Left ventricle myocardium superior (tissue), 1 donor: ENCODE data around the gene TMEM40. TPM values are rescaled to one million over a fixed set of nuclear protein-coding genes. Genes with fewer than 3 reads are reported as not detected.
"Not testable (repeated sequence)": the region's sequence is repeated elsewhere in the genome, so short reads cannot be mapped to it uniquely, and the experiment has no call there.

Experiments
- ATAC-seq: fragments of 200-7000 bp; cut with Tn5 transposase; one replicate; pipeline ENCODE4 v1.9.1; 2020; ENCODE audit warnings: mild to moderate bottlenecking, moderate library complexity
- DNase-seq: peaks from one replicate; pipeline ENCODE4 v3.0.0-alpha.2; 2020
- intact Hi-C: fragments of 100-400 bp; cut with micrococcal nuclease; formaldehyde crosslinking; loops from one replicate; pipeline ENCODE4 v1.11.0; 2022
- long read RNA-seq: library from polyadenylated mRNA; unstranded; transcript quantifications from one replicate; pipeline ENCODE4 v2.0.0, GENCODE V29; 2021
- total RNA-seq: library from RNA; stranded (reverse); fragmentation: NEBNext Ultra II Directional; extraction: Animal tissue kit (Norgen Biotek cat#: 25700); gene quantifications from one replicate; pipeline ENCODE4 v1.2.1, GENCODE V29; 2021
- donor health status: DM: no; HTN: yes; CAD: no; lungs with severe emphysema.

The TMEM40 gene
- 2.8 TPM for total RNA-seq
- long read RNA-seq, partial matches to known transcripts: 0 of 1 reads
- long read RNA-seq, other reads (novel, unspliced or antisense): 1 of 1 reads

DNA sequence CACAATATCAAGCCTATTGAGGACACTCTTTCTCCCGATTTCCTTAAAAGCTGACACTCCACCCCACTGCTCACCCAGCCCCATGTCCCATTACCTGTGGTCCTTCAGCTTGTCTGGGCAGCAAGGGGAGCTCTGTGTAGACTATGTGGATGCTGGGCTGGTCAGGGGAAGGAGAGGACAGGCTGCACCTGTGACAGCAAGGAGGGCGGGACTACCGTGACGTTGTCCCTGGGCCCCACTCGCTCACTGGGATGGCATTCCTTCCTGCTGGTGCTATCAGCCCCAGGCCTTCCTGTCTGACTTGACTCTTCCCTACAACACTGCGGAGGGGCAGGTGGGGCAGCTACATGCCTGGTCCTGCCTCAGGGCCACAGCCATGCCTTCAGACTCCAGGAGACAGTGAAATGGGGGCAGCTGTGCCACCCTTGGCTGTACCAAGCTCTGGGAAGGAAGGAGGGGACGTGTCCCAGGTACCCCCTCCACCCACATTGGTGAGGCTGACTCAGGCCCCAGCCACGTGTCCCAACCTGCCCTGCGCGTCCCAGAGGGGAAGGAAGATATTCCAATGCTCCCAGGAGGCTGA is at the start of gene TMEM40:
Gene TMEM40, minus strand, starts transcription at position 163 of the 583 bp plus-strand sequence. CDS start 9,427 bp downstream, outside the sequence.
- ATAC-seq (no peak), DNase-seq (no peak)
- intact Hi-C loops: no loop called here

GRCh38 chr3:12808587-12808986 is 49.5 kb upstream of the TMEM40 start:
- intact Hi-C loops: no loop called here
- ATAC-seq (no peak), DNase-seq (no peak)

- intact Hi-C loops: no loop called here
- DNase-seq: no peak
- no peak for ATAC-seq
These were observed 48.7 kb upstream of the TMEM40 start for GRCh38 chr3:12807601-12808359.

DNA sequence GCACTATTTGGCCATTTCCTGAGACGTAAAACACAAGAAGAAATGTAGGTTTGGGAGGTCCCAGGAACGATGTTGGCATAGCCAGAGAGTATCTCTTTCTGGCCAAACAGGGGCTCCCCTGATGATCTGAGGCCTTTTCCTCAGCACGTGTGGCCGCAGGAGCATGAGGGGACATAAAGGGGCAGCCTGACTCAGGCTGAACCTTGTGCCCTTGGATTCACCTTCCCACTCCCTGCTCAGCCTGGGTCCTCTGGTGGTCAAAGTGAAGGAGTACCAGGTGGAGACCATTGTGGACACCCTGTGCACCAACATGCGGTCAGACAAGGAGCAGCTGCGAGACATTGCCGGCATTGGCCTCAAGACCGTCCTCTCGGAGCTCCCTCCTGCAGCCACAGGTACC is 48.0 kb upstream of the TMEM40 start:
- intact Hi-C loops: no loop called here
- ATAC-seq: no peak

GRCh38 chr3:12803371-12803770 is 44.3 kb upstream of the TMEM40 start:
- no peak for DNase-seq
- intact Hi-C loops: no loop called here
- no peak for ATAC-seq

More for the DNA sequence above, 48.0 kb upstream of the TMEM40 start:
- no peak for DNase-seq

DNA sequence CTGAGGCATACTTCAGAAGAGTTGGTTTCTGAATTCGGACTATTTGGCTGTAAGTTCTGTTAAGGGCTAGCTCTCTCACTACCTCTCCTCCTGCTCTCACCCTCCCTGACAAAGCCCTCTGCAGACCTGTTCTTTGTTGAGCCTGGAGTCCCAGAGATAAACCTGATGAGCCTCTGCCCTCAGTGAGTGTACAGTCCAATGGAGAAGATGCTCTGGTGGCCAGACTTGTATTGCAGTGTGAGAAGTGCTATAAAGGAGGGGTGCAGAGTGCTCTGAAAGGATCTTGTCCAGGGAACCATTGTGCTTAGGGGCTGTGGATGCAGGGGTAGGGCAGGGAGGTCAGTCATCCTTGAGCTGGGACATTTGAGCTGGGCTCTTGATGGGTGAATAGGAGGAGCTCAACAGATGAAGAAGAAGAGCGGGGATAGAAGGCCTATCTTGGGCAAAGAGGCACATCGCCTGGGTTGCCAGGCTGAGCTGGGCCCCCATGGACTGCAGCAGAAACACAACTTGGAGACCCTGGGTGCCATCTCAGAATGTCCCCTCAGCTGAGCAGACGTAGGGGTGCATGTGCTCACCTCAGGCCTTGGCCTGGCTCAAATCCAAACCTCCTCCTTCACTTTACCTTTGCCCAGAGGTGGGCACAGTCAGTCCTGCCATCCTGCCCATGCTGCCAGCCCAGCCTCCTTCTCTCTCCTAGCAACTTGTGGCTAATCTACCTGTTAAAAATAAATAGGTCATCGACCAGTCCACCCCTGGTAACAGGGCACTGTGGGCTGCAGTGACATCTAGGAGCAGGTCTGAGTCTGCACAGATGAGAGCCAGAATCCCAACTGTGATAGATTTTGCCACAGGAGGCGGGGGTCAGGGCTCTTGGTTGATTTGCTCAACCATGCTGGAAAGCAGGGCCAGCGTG is 40.7 kb upstream of the TMEM40 start:
- DNase-seq: no peak
- peak; percentile 4 for ATAC-seq
- intact Hi-C loops: no loop called here

- peak; percentile 68 for DNase-seq
- intact Hi-C loops: no loop called here
- peak; percentile 73 for ATAC-seq
These were observed 39.6 kb upstream of the TMEM40 start for GRCh38 chr3:12798559-12799179.

DNA sequence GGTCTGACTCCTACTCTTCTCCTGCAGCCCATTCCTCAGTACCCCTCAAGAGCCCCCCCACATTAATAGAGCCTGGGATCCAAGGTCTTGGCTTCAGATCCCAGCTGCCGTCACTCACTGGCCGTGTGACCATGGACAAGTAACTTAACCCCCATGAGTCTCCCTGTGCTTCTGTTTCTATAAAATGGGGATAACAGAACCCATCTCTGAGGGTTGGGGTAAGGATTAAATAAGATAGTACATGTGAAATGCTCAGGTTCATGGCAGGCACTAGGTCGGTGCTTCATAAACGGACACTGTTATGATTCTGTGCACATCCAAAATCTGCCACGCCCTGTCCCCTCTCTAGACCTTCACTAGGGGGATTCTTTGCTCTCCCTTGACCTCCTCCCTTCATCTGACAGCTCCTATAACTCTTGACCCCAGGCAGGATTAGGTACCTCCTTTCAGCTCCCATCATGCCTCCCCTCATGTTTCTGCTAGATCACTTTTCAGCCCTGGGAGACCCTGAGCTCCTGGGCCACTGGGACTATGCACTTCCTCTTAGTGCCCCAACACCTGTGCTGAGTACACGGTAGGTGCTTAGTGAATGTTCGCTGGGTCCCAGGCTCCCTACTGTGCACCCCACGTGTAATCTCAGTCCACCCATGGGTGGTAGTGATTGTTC is 39.0 kb upstream of the TMEM40 start:
- no peak for DNase-seq
- no peak for ATAC-seq
- intact Hi-C loops: no loop called here

DNA sequence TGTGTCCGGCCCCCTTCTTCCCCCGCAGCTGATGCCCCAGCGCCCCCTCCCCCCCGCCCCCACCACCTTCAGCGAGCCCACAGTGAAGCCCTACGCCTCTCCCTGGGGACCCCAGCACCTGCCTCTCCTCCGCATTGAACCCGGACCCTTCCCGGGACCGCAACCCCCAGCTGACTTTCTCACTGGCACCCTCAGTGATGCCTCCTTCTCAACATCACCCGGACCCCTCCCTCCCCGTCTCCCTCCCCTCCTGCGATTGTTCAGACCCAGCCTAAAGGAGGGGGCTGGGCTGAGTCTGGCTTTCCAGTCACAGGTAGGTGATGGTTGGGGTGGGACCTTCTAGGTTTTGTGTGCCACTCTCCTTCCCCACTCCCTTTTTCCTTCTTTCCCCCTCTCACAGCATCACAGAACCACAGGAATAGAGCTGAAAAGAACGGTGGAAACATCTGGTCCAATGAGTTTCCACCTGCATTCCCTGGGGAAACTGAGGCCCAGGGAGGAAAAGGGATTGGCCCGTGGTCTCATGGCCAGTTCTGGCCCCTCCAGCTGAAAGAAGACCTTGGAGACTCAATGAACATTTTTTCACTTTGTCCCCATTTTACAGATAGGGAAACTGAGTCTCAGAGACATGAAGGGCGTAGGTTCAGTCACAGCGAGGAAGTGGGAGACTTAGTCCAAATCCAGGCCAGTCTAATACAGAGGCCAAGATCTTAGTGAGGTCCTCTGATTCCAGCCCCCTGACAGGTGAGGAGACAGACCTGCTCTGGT is 38.2 kb upstream of the TMEM40 start:
- ATAC-seq (peak; percentile 8), DNase-seq (no peak)
- intact Hi-C loops: no loop called here

DNA sequence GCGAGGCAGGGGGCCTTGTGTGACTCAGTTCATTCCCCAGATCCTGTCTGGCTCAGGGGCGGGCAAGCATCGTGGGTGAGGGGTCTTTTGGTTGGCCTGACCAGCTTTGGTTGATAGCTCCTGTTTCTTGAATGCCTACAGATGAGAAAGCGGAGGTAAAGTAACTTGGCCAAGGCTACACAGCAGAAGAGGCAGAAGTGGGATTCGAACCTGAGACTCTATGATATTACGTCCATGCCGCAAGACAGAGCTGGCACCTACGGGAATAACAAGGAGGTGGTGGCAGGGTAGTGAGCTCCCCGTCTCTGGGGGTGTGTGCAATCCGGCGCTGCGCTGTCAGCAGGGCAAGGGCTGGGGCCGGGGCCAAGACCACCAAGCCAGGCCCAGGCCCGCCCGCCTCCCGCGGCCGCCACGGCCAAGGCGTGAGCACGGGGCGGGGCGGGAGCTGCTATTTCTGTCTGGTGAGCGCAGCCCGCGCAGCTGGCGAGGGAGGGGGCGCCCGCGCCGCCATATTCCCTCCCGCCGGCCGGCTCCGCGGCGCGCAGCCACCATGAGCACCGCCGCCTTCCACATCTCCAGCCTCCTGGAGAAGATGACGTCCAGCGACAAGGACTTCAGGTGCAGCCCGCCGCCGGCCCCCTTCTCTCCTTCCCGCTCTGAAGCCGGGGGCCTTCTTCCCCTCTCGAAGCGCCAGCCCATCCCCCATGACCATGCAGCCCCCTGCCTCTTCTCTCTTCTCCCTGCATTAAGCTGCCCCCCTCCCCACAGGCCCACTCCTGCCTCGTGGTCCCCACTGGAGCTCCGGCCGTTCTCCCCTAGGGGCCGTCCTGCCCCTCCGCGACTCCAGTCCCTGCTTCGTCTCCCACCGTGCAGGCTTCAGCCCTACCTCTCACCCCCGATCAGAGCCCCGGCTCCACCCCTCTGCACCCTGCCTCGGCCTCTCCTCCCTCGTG is 37.4 kb upstream of the TMEM40 start, which contains the start of gene CAND2:
Gene CAND2, plus strand, starts transcription at position 510 of the 953 bp plus-strand sequence. Its CDS starts 41 bp downstream, at position 551.
- ATAC-seq: peak; percentile 86
- intact Hi-C loops: no loop called here
- DNase-seq: peak; percentile 92

GRCh38 chr3:12793701-12794100 is 34.6 kb upstream of the TMEM40 start:
- DNase-seq (no peak), ATAC-seq (no peak)
- intact Hi-C loops: no loop called here

GRCh38 chr3:12791430-12791829 is 32.4 kb upstream of the TMEM40 start:
- DNase-seq (no peak), ATAC-seq (no peak)
- intact Hi-C loops: no loop called here

GRCh38 chr3:12787967-12788690 is 29.1 kb upstream of the TMEM40 start:
- DNase-seq, intact Hi-C loops: not testable (repeated sequence)

GRCh38 chr3:12787346-12787745 is 28.3 kb upstream of the TMEM40 start:
- DNase-seq, intact Hi-C loops, ATAC-seq: not testable (repeated sequence)

More at GRCh38 chr3:12787967-12788690, 29.1 kb upstream of the TMEM40 start:
- ATAC-seq: not testable (repeated sequence)

DNA sequence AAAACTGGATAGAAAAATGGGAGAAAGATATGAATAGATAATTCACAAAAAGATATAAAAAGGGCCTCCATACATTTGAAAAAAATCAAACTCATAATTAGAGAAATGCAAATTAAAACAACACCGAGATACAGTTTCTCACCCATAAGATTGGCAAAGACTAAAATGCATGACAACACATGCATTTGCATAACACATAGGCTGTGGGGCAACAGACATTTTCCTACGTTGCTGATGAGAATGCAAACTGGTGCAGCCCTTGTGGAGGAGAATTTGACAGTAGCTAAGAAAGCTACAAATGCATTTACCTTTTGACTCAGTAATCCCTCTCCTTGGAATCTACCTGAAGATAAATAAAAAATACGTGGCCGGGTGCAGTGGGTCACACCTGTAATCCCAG is 26.0 kb upstream of the TMEM40 start:
- ATAC-seq: no peak
- intact Hi-C loops: no loop called here

DNA sequence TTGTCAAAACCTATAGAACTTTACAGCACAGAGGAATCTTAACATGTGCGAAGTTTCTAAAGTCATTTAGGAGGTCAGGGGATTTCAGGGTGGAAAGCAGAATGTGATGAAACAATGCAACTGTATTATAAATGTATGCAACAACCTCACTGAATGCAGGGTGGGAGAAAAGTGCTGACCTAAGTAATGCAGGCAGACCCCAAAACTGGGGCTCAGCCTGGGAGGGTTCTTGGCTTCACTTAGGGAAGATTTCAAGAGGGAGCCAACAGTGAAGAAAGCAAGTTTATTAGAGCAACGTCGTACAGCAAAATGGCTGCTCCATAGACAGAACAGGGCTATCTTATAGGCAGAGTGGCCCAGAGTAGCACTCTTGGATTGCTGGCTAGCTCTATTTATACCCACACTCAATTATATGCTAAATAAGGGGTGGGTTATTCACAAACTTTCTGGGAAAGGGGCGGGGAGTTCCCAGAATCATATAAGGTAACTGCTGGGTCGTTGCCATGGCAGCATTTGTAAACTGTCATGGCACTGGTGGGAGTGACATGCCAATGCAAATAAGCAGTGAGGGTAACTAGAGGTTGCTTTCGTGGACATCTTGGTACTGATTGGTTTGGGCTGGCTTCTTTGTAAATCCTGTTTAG is 23.2 kb upstream of the TMEM40 start:
- DNase-seq: no peak
- peak; percentile 71 for ATAC-seq
- intact Hi-C loops: no loop called here

More for the DNA sequence above, 26.0 kb upstream of the TMEM40 start:
- DNase-seq: no peak
